HepG2 (cell line): Measurements from ENCODE around the gene CNNM4. TPM values are rescaled to one million over a fixed set of nuclear protein-coding genes. Genes with fewer than 3 reads are reported as not detected.

Experiments used
- BHLHE40 ChIP-seq: IDR thresholded peaks from 2 replicates; pipeline ENCODE4 v1.6.1; 2011; ENCODE audit warnings: low read length, improper control_type of control experiment
- JUN ChIP-seq: sonication (generic); formaldehyde crosslinking; IDR thresholded peaks from 2 replicates; pipeline ENCODE4 v1.4.0; 2020; ENCODE audit warnings: mild to moderate bottlenecking, missing genetic modification reagents
- KDM1A ChIP-seq: IDR thresholded peaks from 2 replicates; pipeline ENCODE4 v1.6.1; 2016; ENCODE audit warnings: missing compliant biosample characterization
- MAF1 ChIP-seq: sonication (generic); formaldehyde crosslinking; IDR thresholded peaks from 2 replicates; pipeline ENCODE4 v1.5.0; 2020; ENCODE audit warnings: missing genetic modification reagents, borderline replicate concordance
- MAFG ChIP-seq: sonication (generic); formaldehyde crosslinking; IDR thresholded peaks from 2 replicates; pipeline ENCODE4 v1.5.1; 2020; ENCODE audit warnings: mild to moderate bottlenecking, missing genetic modification reagents
- MTA1 ChIP-seq: sonication (generic); formaldehyde crosslinking; IDR thresholded peaks from 2 replicates; pipeline ENCODE4 v1.4.0; 2020; ENCODE audit warnings: missing genetic modification reagents, mild to moderate bottlenecking, borderline replicate concordance
- MTA3 ChIP-seq: sonication (generic); formaldehyde crosslinking; IDR thresholded peaks from 2 replicates; pipeline ENCODE4 v1.4.0; 2020; ENCODE audit warnings: missing genetic modification reagents
- MTF1 ChIP-seq: sonication (generic); formaldehyde crosslinking; IDR thresholded peaks from 2 replicates; pipeline ENCODE4 v1.5.0; 2020; ENCODE audit warnings: missing genetic modification reagents
- NFIB ChIP-seq: sonication (generic); formaldehyde crosslinking; IDR thresholded peaks from 2 replicates; pipeline ENCODE4 v1.9.0; 2021; ENCODE audit warnings: missing genetic modification reagents, mild to moderate bottlenecking, borderline replicate concordance
- PITX1 ChIP-seq: sonication (generic); formaldehyde crosslinking; IDR thresholded peaks from 2 replicates; pipeline ENCODE4 v1.5.1; 2020; ENCODE audit warnings: mild to moderate bottlenecking, missing genetic modification reagents
- XRCC5 ChIP-seq: fragments of 200-400 bp; formaldehyde crosslinking; optimal IDR thresholded peaks from 2 replicates; pipeline ENCODE3; 2017; ENCODE audit warnings: mild to moderate bottlenecking, low read length
- ZNF160 ChIP-seq: sonication (generic); formaldehyde crosslinking; IDR thresholded peaks from 2 replicates; pipeline ENCODE4 v1.8.0; 2022; ENCODE audit warnings: mild to moderate bottlenecking, inconsistent platforms, missing genetic modification reagents
- ZNF703 ChIP-seq: sonication (generic); formaldehyde crosslinking; IDR thresholded peaks from 2 replicates; pipeline ENCODE4 v1.5.1; 2020; ENCODE audit warnings: missing genetic modification reagents, mild to moderate bottlenecking, moderate library complexity, borderline replicate concordance
- ZNF883 ChIP-seq: sonication (generic); formaldehyde crosslinking; IDR thresholded peaks from 2 replicates; pipeline ENCODE4 v1.5.1; 2020; ENCODE audit warnings: mild to moderate bottlenecking, missing genetic modification reagents; ENCODE audit errors: not compliant biosample characterization
- polyA plus RNA-seq, 8 experiments: library from polyadenylated mRNA; depleted of rRNA in 3 of 8; stranded (reverse) in 7 of 8; unstranded in 1 of 8; fragments of >200 nt; fragmentation: Illumina TruSeq in 4 of 8; extraction: Trizol in 4 of 8; gene quantifications; 2 replicates each; pipeline versions ENCODE4 v1.2.1 to v1.2.3, GENCODE V29; 2011 to 2016; ENCODE audit warnings: low read depth in 4 of 8, missing spikeins in 1 of 8, mixed read lengths in 1 of 8; ENCODE audit not compliant: insufficient read depth in 1 of 8
- total RNA-seq, 5 experiments: library from RNA; depleted of rRNA; stranded (reverse); fragments of >200 nt; fragmentation: Illumina TruSeq; extraction: Trizol; gene quantifications; 2 replicates each; pipeline ENCODE4 v1.2.3, GENCODE V29; 2016; ENCODE audit warnings: low read depth in 1 of 5
- TF ChIP-seq, protein P1 (sequence below), 2 experiments: IDR thresholded peaks; 2 replicates each; pipeline ENCODE4 v1.6.1; 2011 to 2012; ENCODE audit warnings: low read length in 2 of 2, borderline replicate concordance in 1 of 2, low read depth in 1 of 2, mild to moderate bottlenecking in 1 of 2, moderate library complexity in 1 of 2
- TF ChIP-seq, protein P2 (sequence below): IDR thresholded peaks from 2 replicates; pipeline ENCODE4 v1.6.1; 2016; ENCODE audit warnings: missing biosample characterization, missing genetic modification reagents, low read depth
- TF ChIP-seq, protein P3 (sequence below): sonication (generic); formaldehyde crosslinking; IDR thresholded peaks from 2 replicates; pipeline ENCODE4 v1.4.0; 2020; ENCODE audit warnings: missing genetic modification reagents, mild to moderate bottlenecking, borderline replicate concordance
- TF ChIP-seq, protein P4 (sequence below): sonication (generic); formaldehyde crosslinking; IDR thresholded peaks from 2 replicates; pipeline ENCODE4 v1.4.0; 2020; ENCODE audit warnings: missing genetic modification reagents

Gene CNNM4
- total and polyA plus RNA-seq, 2 of the 13 experiments (the other 11 are each of a cell fraction or from before 2014, with no cell fraction given): 5.9 to 8.4 TPM

DNA sequence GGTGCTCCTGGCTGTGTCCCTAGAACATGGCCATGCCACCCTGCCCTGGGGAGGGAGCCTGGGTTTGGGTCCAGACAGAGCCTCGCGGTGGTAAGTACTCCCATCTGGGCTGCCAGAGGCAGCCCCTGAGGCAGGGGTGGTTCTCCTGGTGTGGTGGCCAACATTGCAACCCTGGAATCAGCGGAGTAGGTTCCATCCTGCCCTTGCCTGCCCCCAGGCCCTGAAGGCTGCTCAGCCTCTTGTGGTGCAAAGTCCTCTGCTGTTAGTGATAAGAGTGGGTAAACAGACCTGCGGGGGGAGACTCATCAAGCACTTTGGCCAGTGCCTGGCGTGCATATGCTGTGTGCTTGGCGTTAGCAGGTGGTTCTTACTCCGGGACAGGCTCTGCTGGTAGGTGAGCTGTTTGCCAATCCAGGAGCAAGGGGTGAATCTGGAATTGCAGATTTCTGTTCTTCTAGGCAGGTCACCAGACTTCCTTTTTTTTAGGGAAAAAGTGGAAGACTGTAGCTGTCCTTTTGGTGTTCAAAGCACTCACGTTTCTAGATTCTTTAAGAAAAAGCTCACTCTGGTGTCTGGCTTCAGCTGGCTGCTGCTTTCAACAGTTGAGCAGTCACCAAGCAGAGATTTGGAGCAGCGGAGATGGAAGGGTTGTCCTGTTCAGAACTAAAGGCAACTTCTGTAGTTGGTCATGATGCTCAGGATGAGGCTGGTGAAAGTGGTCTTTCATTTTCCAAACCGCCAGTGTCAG, 58.6 kb downstream of the CNNM4 start (continued):
- TF ChIP-seq, protein P1, sequence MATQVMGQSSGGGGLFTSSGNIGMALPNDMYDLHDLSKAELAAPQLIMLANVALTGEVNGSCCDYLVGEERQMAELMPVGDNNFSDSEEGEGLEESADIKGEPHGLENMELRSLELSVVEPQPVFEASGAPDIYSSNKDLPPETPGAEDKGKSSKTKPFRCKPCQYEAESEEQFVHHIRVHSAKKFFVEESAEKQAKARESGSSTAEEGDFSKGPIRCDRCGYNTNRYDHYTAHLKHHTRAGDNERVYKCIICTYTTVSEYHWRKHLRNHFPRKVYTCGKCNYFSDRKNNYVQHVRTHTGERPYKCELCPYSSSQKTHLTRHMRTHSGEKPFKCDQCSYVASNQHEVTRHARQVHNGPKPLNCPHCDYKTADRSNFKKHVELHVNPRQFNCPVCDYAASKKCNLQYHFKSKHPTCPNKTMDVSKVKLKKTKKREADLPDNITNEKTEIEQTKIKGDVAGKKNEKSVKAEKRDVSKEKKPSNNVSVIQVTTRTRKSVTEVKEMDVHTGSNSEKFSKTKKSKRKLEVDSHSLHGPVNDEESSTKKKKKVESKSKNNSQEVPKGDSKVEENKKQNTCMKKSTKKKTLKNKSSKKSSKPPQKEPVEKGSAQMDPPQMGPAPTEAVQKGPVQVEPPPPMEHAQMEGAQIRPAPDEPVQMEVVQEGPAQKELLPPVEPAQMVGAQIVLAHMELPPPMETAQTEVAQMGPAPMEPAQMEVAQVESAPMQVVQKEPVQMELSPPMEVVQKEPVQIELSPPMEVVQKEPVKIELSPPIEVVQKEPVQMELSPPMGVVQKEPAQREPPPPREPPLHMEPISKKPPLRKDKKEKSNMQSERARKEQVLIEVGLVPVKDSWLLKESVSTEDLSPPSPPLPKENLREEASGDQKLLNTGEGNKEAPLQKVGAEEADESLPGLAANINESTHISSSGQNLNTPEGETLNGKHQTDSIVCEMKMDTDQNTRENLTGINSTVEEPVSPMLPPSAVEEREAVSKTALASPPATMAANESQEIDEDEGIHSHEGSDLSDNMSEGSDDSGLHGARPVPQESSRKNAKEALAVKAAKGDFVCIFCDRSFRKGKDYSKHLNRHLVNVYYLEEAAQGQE (IDR thresholded peaks at IDR 0.05; ENCODE audit: borderline replicate concordance in 1 of 2, low read depth in 1 of 2, low read length in 2 of 2): peak in 1 of 2 experiments; percentile 78; a peak in 2 of 4 replicates
- peak; percentile 97 for TF ChIP-seq XRCC5
- TF ChIP-seq KDM1A: peak; percentile 93
- TF ChIP-seq, protein P2, sequence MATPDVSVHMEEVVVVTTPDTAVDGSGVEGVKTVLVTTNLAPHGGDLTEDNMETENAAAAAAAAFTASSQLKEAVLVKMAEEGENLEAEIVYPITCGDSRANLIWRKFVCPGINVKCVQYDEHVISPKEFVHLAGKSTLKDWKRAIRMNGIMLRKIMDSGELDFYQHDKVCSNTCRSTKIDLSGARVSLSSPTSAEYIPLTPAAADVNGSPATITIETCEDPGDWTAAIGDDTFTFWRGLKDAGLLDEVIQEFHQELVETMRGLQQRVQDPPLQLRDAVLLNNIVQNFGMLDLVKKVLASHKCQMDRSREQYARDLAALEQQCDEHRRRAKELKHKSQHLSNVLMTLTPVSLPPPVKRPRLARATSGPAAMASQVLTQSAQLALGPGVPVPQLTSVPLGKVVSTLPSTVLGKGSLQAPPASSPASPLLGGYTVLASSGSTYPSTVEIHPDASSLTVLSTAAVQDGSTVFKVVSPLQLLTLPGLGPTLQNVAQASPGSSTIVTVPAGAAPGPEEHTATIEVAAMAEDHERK (CRISPR knock-in tag): no peak; the same call in 1 of the 2 replicates
- peak; percentile 72 for TF ChIP-seq ZNF160
- no peak for TF ChIP-seq MAFG (CRISPR knock-in tag)
- TF ChIP-seq MAF1 (CRISPR knock-in tag): no peak
- TF ChIP-seq ZNF703 (CRISPR knock-in tag): no peak
- peak; percentile 73 for TF ChIP-seq BHLHE40
- TF ChIP-seq ZNF883 (CRISPR knock-in tag): no peak
- peak; percentile 99 for TF ChIP-seq MTA1 (CRISPR knock-in tag)
- TF ChIP-seq JUN (CRISPR knock-in tag): peak; percentile 77; the same call in 1 of the 2 replicates
- TF ChIP-seq NFIB (CRISPR knock-in tag): no peak
- TF ChIP-seq, protein P3, sequence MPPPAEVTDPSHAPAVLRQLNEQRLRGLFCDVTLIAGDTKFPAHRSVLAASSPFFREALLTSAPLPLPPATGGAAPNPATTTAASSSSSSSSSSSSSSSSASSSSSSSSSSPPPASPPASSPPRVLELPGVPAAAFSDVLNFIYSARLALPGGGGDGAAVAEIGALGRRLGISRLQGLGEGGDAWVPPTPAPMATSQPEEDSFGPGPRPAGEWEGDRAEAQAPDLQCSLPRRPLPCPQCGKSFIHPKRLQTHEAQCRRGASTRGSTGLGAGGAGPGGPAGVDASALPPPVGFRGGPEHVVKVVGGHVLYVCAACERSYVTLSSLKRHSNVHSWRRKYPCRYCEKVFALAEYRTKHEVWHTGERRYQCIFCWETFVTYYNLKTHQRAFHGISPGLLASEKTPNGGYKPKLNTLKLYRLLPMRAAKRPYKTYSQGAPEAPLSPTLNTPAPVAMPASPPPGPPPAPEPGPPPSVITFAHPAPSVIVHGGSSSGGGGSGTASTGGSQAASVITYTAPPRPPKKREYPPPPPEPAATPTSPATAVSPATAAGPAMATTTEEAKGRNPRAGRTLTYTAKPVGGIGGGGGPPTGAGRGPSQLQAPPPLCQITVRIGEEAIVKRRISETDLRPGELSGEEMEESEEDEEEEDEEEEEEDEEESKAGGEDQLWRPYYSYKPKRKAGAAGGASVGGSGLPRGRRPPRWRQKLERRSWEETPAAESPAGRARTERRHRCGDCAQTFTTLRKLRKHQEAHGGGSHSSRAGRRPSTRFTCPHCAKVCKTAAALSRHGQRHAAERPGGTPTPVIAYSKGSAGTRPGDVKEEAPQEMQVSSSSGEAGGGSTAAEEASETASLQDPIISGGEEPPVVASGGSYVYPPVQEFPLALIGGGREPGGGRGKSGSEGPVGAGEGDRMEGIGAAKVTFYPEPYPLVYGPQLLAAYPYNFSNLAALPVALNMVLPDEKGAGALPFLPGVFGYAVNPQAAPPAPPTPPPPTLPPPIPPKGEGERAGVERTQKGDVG (CRISPR knock-in tag): peak; percentile 72
- TF ChIP-seq, protein P4, sequence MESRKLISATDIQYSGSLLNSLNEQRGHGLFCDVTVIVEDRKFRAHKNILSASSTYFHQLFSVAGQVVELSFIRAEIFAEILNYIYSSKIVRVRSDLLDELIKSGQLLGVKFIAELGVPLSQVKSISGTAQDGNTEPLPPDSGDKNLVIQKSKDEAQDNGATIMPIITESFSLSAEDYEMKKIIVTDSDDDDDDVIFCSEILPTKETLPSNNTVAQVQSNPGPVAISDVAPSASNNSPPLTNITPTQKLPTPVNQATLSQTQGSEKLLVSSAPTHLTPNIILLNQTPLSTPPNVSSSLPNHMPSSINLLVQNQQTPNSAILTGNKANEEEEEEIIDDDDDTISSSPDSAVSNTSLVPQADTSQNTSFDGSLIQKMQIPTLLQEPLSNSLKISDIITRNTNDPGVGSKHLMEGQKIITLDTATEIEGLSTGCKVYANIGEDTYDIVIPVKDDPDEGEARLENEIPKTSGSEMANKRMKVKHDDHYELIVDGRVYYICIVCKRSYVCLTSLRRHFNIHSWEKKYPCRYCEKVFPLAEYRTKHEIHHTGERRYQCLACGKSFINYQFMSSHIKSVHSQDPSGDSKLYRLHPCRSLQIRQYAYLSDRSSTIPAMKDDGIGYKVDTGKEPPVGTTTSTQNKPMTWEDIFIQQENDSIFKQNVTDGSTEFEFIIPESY (CRISPR knock-in tag): peak; percentile 85
- no peak for TF ChIP-seq MTA3 (CRISPR knock-in tag)
- TF ChIP-seq MTF1: 0 out of 2 replicates have a peak, but pooled peaks have one; percentile 24
- TF ChIP-seq PITX1: peak; percentile 93
